HEK293T (cell line): ENCODE data around the gene CD82.
A peak's percentile ranks its signal among the peaks of the same experiment; 100 is the strongest.

Source experiments
- ARNT ChIP-seq: fragments of 450-650 bp; IDR thresholded peaks from 2 replicates; pipeline ENCODE4 v1.6.1; 2017; ENCODE audit warnings: mild to moderate bottlenecking
- CTBP1 ChIP-seq: fragments of 450-650 bp; IDR thresholded peaks from 2 replicates; pipeline ENCODE4 v1.6.1; 2016; ENCODE audit warnings: borderline replicate concordance
- ELF4 ChIP-seq: fragments of 450-650 bp; IDR thresholded peaks from 2 replicates; pipeline ENCODE4 v1.6.1; 2017; ENCODE audit warnings: antibody characterized with exemption
- FOXA1 ChIP-seq: fragments of 450-650 bp; IDR thresholded peaks from 2 replicates; pipeline ENCODE4 v1.6.1; 2016; ENCODE audit warnings: mild to moderate bottlenecking
- FOXK2 ChIP-seq: fragments of 450-650 bp; IDR thresholded peaks from 2 replicates; pipeline ENCODE4 v1.6.1; 2016; ENCODE audit warnings: mild to moderate bottlenecking
- FOXM1 ChIP-seq: fragments of 450-650 bp; IDR thresholded peaks from 2 replicates; pipeline ENCODE4 v1.6.1; 2017; ENCODE audit warnings: mild to moderate bottlenecking, borderline replicate concordance
- NFRKB ChIP-seq: fragments of 450-650 bp; IDR thresholded peaks from 2 replicates; pipeline ENCODE4 v1.6.1; 2016; ENCODE audit warnings: mild to moderate bottlenecking, moderate library complexity
- SP1 ChIP-seq: fragments of 450-650 bp; IDR thresholded peaks from 2 replicates; pipeline ENCODE4 v1.6.1; 2017
- SUZ12 ChIP-seq: fragments of 450-650 bp; IDR thresholded peaks from 2 replicates; pipeline ENCODE4 v1.6.1; 2016; ENCODE audit warnings: mild to moderate bottlenecking
- ZNF384 ChIP-seq: fragments of 450-650 bp; IDR thresholded peaks from 2 replicates; pipeline ENCODE4 v1.6.1; 2016

GRCh38 chr11:44621140-44621681, 55.7 kb downstream of the CD82 start:
- TF ChIP-seq FOXK2 (no peak), FOXM1 (no peak), ELF4 (no peak), NFRKB (no peak), CTBP1 (no peak), ARNT (0 out of 2 replicates have a peak, but pooled peaks have one; percentile 32), SP1 (no peak), FOXA1 (no peak), ZNF384 (no peak), SUZ12 (no peak)
